Bronchial epithelial cell (primary cell): ENCODE results near the gene ARHGAP1. TPM values are rescaled to one million over a fixed set of nuclear protein-coding genes. Genes with fewer than 3 reads are reported as not detected.
"Not testable (repeated sequence)": the region's sequence is repeated elsewhere in the genome, so short reads cannot be mapped to it uniquely, and the experiment has no call there.

Experiments
- DNase-seq: peaks from one replicate; pipeline ENCODE4 v3.0.0-alpha.2; 2010; ENCODE audit warnings: low read depth
- FAIRE-seq: peaks from 2 replicates; lab custom pipeline; 2011; peaks lifted over from hg19 to GRCh38; lab: Jason Lieb, UNC
- H3K27me3 ChIP-seq: 2 replicates; pipeline ENCODE4 v1.5.1; 2011; ENCODE audit warnings: low read length; ENCODE audit not compliant: control insufficient read depth, insufficient read depth
- H3K36me3 ChIP-seq: 2 replicates; pipeline ENCODE4 v1.5.1; 2011; ENCODE audit warnings: low read length; ENCODE audit not compliant: control insufficient read depth, insufficient read depth
- H3K4me3 ChIP-seq: 2 replicates; pipeline ENCODE4 v1.5.1; 2011; ENCODE audit warnings: mild to moderate bottlenecking, low read depth, low read length, control low read depth
- total RNA-seq: library from RNA; depleted of rRNA; stranded (reverse); fragments of >200 nt; gene quantifications from 2 replicates; pipeline ENCODE4 v1.2.1, GENCODE V29; 2014
- TF ChIP-seq, protein P1 (sequence below): IDR thresholded peaks from 2 replicates; pipeline ENCODE4 v1.5.1; 2011; ENCODE audit warnings: mild to moderate bottlenecking, moderate library complexity, low read length, control low read depth, inconsistent platforms; ENCODE audit not compliant: insufficient read depth, severe bottlenecking

Gene ARHGAP1
- total RNA-seq, 1 donor from 2014 or later = 15.5 TPM

DNA sequence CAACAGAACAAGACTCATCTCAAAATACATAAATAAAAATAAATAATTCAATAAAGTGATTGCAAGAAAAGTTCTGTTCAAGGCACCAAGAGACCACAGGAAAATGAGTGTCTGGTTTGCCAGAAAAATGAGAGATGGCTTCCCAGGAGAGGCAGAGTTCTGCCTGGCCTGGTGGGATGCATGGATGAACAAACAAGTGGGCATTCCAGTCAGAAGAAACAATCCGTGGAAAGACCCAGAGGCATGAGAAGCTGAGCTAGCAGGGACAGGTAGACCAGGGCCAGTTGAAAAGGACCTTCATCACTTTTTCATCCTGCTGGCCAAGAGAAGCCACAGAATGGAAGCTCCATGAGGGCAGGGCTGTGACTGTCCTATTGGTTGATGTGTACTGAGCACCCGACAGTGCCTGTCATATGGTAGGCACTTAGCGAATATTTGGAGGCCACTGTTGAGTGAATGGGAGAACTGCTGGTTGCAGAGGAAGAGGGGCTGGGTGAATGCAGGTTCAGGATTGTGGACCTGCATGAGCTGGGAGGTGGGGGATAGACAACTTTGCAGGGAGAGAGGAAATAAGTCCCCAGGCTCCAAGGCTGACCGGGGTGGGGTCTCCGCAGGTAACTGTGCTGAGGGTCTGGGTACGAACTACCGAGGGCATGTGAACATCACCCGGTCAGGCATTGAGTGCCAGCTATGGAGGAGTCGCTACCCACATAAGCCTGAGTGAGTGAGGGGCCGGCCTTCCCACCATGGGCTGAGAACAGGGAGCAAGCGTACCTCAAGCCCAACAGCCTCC is 22.3 kb upstream of the ARHGAP1 start:
- TF ChIP-seq, protein P1, sequence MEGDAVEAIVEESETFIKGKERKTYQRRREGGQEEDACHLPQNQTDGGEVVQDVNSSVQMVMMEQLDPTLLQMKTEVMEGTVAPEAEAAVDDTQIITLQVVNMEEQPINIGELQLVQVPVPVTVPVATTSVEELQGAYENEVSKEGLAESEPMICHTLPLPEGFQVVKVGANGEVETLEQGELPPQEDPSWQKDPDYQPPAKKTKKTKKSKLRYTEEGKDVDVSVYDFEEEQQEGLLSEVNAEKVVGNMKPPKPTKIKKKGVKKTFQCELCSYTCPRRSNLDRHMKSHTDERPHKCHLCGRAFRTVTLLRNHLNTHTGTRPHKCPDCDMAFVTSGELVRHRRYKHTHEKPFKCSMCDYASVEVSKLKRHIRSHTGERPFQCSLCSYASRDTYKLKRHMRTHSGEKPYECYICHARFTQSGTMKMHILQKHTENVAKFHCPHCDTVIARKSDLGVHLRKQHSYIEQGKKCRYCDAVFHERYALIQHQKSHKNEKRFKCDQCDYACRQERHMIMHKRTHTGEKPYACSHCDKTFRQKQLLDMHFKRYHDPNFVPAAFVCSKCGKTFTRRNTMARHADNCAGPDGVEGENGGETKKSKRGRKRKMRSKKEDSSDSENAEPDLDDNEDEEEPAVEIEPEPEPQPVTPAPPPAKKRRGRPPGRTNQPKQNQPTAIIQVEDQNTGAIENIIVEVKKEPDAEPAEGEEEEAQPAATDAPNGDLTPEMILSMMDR = no peak
- FAIRE-seq (no peak), DNase-seq (no peak)
- Histone ChIP-seq H3K36me3 (no peaks in the 10 kb centered on the region), H3K27me3 (no peaks in the 10 kb centered on the region), H3K4me3 (no peak overlapping the region)

DNA sequence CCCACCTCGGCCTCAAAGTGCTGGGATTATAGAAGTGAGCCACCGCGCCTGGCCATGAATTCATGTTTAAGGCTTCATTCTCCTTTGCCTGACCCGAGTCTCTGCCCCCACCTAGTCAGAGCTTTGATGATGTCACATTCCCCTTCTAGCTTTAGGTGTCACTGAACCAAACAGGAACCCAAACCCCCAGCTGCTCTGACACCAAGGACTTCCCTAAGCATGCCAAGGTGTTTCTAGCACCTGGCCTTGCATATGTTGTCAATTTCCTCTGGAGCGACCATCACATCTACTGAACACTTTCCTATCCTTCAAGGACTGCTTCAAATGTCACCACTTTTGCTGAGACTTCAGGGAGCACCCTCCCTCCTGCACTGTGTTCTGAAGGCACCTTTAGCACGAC is 20.9 kb upstream of the ARHGAP1 start:
- no peaks in the 10 kb centered on the region for H3K36me3 ChIP-seq
- DNase-seq (no peak), FAIRE-seq (no peak)
- H3K4me3 ChIP-seq = no peak overlapping the region
- no peaks in the 10 kb centered on the region for H3K27me3 ChIP-seq
- TF ChIP-seq, protein P1 = no peak

DNA sequence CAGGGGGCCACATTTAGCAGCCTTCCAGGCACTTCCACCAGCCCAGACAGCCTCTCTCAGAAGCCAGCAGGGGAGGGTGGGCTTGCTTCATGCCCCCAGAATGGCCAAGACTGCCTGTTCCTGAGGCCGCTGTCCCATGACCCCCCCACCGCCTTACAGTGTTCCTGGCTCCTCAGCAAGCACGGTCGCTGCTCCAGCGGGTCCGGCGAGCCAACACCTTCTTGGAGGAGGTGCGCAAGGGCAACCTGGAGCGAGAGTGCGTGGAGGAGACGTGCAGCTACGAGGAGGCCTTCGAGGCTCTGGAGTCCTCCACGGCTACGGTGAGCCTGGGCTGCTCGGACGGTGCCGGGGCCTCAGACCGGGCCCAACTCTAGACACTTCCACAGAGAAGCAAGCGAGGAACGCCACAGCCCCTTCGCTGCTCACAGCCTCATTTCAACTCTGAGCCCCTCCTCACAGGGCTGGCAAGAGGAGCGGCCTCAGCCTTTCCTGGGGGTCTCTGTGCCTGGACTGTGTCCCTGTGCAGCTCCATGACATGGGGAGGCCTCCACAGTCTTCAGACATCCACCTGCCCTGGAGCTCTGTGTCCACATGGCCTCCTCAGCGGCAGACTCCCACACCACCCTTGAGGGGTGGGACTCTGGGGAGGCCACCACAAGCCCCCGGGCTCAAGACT is 19.3 kb upstream of the ARHGAP1 start:
- no peaks in the 10 kb centered on the region for H3K36me3 ChIP-seq
- FAIRE-seq (no peak), DNase-seq (no peak)
- no peak overlapping the region for H3K4me3 ChIP-seq
- no peaks in the 10 kb centered on the region for H3K27me3 ChIP-seq
- TF ChIP-seq, protein P1 = no peak

DNA sequence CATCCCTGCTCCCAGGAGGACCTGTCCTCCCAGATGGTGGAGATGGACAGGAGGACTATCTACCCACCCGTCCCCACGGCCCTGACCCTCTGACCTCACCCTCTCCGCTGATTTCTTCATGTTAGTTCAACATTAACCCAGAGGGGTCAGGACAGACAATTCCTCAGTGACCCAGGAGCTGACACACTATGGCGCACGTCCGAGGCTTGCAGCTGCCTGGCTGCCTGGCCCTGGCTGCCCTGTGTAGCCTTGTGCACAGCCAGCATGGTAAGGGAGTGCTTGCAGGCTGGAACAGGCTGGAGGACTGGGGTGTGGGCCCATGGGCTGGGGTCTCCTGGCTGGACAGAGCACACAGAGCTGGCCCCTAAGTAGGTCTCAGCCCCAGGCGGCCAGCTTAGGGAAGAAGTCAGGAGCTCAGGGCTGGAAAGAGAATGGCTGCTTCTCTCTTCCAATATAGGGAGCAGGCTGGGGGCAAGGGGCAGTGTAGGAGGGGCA is 18.7 kb upstream of the ARHGAP1 start, which contains the start of gene F2:
Gene F2 (plus strand): TSS at position 166 of the 495 bp plus-strand sequence. CDS start 23 bp downstream, at position 189.
- DNase-seq (no peak), FAIRE-seq (no peak)
- Histone ChIP-seq H3K27me3 (no peaks in the 10 kb centered on the region), H3K4me3 (no peak within 1 kb of the TSS), H3K36me3 (no peaks in the 10 kb centered on the region)
- TF ChIP-seq, protein P1 = no peak

- peak; percentile 37 for DNase-seq
- TF ChIP-seq, protein P1 = no peak
- no peaks in the 10 kb centered on the region for H3K36me3 ChIP-seq
- no peak for FAIRE-seq
- H3K4me3 ChIP-seq = no peak overlapping the region
- H3K27me3 ChIP-seq = no peaks in the 10 kb centered on the region
These were observed 18.0 kb upstream of the ARHGAP1 start for GRCh38 chr11:46718155-46719019.

- not testable (repeated sequence) for H3K4me3 ChIP-seq, H3K36me3 ChIP-seq, DNase-seq, H3K27me3 ChIP-seq, FAIRE-seq
These were observed 17.4 kb upstream of the ARHGAP1 start for GRCh38 chr11:46717825-46718154.
